SK-N-SH (cell line): ENCODE results near the gene PIP5KL1.

Experiments used
- ELF1 ChIP-seq: IDR thresholded peaks from 2 replicates; pipeline ENCODE4 v1.4.0; 2012
- EP300 ChIP-seq, 2 experiments: IDR thresholded peaks; 2 replicates each; pipeline versions ENCODE4 v1.4.0 to v1.6.1; 2012; ENCODE audit warnings: borderline replicate concordance in 1 of 2, low read depth in 1 of 2, low read length in 1 of 2
- JUND ChIP-seq: IDR thresholded peaks from 2 replicates; pipeline ENCODE4 v1.4.0; 2012
- POLR2AphosphoS5 ChIP-seq: IDR thresholded peaks from 2 replicates; pipeline ENCODE4 v1.6.1; 2012; ENCODE audit warnings: low read depth, low read length
- TAF1 ChIP-seq: IDR thresholded peaks from 2 replicates; pipeline ENCODE4 v1.6.1; 2012; ENCODE audit warnings: low read depth, mild to moderate bottlenecking, low read length, moderate library complexity, borderline replicate concordance
- TF ChIP-seq, protein P1 (sequence below): fragments of 200-600 bp; sonication (generic); IDR thresholded peaks from 2 replicates; pipeline ENCODE4 v1.6.1; 2017; ENCODE audit warnings: antibody characterized with exemption, mild to moderate bottlenecking, moderate library complexity

DNA sequence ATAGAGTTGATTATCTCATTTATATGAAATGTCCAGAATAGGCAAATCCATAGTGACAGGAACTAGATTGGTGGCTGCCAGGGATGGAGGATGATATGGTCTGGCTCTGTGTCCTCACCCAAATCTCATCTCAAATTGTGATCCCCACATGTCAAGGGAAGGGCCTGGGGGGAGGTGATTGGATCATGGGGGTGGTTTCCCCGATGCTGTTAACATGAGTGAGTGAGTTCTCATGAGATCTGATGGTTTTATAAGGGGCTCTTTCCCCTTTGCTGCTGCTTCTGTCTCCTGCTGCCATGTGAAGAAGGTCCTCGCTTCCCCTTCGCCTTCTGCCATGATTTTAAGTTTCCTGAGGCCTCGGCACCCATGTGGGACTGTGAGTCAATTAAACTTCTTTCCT is 28.8 kb upstream of the PIP5KL1 start:
- TF ChIP-seq ELF1, result no peak
- TF ChIP-seq, protein P1, sequence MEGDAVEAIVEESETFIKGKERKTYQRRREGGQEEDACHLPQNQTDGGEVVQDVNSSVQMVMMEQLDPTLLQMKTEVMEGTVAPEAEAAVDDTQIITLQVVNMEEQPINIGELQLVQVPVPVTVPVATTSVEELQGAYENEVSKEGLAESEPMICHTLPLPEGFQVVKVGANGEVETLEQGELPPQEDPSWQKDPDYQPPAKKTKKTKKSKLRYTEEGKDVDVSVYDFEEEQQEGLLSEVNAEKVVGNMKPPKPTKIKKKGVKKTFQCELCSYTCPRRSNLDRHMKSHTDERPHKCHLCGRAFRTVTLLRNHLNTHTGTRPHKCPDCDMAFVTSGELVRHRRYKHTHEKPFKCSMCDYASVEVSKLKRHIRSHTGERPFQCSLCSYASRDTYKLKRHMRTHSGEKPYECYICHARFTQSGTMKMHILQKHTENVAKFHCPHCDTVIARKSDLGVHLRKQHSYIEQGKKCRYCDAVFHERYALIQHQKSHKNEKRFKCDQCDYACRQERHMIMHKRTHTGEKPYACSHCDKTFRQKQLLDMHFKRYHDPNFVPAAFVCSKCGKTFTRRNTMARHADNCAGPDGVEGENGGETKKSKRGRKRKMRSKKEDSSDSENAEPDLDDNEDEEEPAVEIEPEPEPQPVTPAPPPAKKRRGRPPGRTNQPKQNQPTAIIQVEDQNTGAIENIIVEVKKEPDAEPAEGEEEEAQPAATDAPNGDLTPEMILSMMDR, result no peak
- no peak for TF ChIP-seq POLR2AphosphoS5
- TF ChIP-seq TAF1, result no peak
- no peak for TF ChIP-seq JUND
- no peak for TF ChIP-seq EP300 (IDR thresholded peaks at IDR 0.05; ENCODE audit: borderline replicate concordance in 1 of 2, low read depth in 1 of 2, low read length in 1 of 2)
